HepG2 (cell line): ENCODE data around the gene PAX4. TPM values are rescaled to one million over a fixed set of nuclear protein-coding genes. Genes with fewer than 3 reads are reported as not detected.

Experiments
- ATAC-seq: fragments of 200-7000 bp; cut with Tn5 transposase; 3 replicates; pipeline ENCODE4 v1.9.1; 2020; ENCODE audit warnings: mild to moderate bottlenecking, moderate library complexity
- BruUV-seq: library from RNA; stranded (reverse); fragments of 400-500 nt; replicated peaks from 2 replicates; lab custom pipeline; 2021; lab: Mats Ljungman, UMichigan
- CTCF ChIA-PET: fragments of 300-600 bp; formaldehyde crosslinking; extraction: SDS; loops from one replicate; lab custom pipeline; 2021; ENCODE audit warnings: low total read pairs, inconsistent platforms, low intra/inter-chr PET ratio; lab: Yijun Ruan, JAX
- POLR2A ChIA-PET: fragments of 350-600 bp; sonication (Branson Sonifier 250); formaldehyde crosslinking; loops from one replicate; lab custom pipeline; 2020; ENCODE audit warnings: antibody characterized with exemption, inconsistent platforms; lab: Yijun Ruan, JAX
- DNase-seq: peaks from one replicate; pipeline ENCODE4 v3.0.0-alpha.2; 2015; ENCODE audit warnings: low spot score
- FAIRE-seq: peaks from 3 replicates; lab custom pipeline; 2011; peaks lifted over from hg19 to GRCh38; lab: Jason Lieb, UNC
- H2AFZ ChIP-seq: one replicate; pipeline ENCODE4 v1.6.1; 2011; ENCODE audit warnings: low read length, inconsistent platforms
- H3K27ac ChIP-seq: fragments of 300-600 bp; 3 replicates; pipeline ENCODE4 v1.8.0; 2011; ENCODE audit warnings: mixed run types, mild to moderate bottlenecking, mixed read lengths, low read length, inconsistent platforms; ENCODE audit not compliant: insufficient read depth; ENCODE audit errors: extremely low read length
- H3K27me3 ChIP-seq, 2 experiments: fragments of 200-600 bp in 1 of 2; 2 replicates in 1 of 2; 3 replicates in 1 of 2; pipeline versions ENCODE4 v1.6.0 to v1.8.0; 2011; ENCODE audit warnings: low read length in 2 of 2, mild to moderate bottlenecking in 2 of 2, moderate library complexity in 2 of 2, inconsistent platforms in 1 of 2; ENCODE audit not compliant: insufficient read depth in 2 of 2, control insufficient read depth in 1 of 2
- H3K36me3 ChIP-seq, 2 experiments: fragments of 200-600 bp in 1 of 2; replicated peaks in 1 of 2; 2 replicates in 1 of 2; 3 replicates in 1 of 2; pipeline versions ENCODE4 v1.5.1 to v1.8.0; 2011; ENCODE audit warnings: low read length in 2 of 2, inconsistent platforms in 1 of 2; ENCODE audit not compliant: insufficient read depth in 2 of 2, control insufficient read depth in 1 of 2
- H3K4me1 ChIP-seq: 2 replicates; pipeline ENCODE4 v1.5.1; 2012; ENCODE audit warnings: low read length, inconsistent platforms; ENCODE audit not compliant: insufficient read depth
- H3K4me2 ChIP-seq: 2 replicates; pipeline ENCODE4 v1.6.0; 2011; ENCODE audit warnings: low read depth, low read length, inconsistent platforms
- H3K4me3 ChIP-seq, 3 experiments: fragments of 200-600 bp in 1 of 3; sonication (generic), shearing (Covaris generic) in 1 of 3; replicated peaks in 1 of 3; 2 replicates each; pipeline ENCODE4 v1.5.1; 2011 to 2016; ENCODE audit warnings: low read length in 3 of 3, inconsistent platforms in 2 of 3, low read depth in 2 of 3, mild to moderate bottlenecking in 2 of 3, control low read depth in 1 of 3, mixed read lengths in 1 of 3; ENCODE audit not compliant: insufficient read depth in 1 of 3
- H3K79me2 ChIP-seq: one replicate; pipeline ENCODE4 v1.6.1; 2011; ENCODE audit warnings: low read length, inconsistent platforms; ENCODE audit not compliant: insufficient read depth
- H3K9ac ChIP-seq: 2 replicates; pipeline ENCODE4 v1.6.0; 2011; ENCODE audit warnings: mild to moderate bottlenecking, low read depth, low read length, inconsistent platforms; ENCODE audit not compliant: insufficient read depth
- H3K9me3 ChIP-seq: 2 replicates; pipeline ENCODE4 v1.5.1; 2012; ENCODE audit warnings: mild to moderate bottlenecking, low read length
- H4K20me1 ChIP-seq: 2 replicates; pipeline ENCODE4 v1.6.0; 2011; ENCODE audit warnings: inconsistent platforms, mild to moderate bottlenecking, low read length, moderate library complexity; ENCODE audit not compliant: insufficient read depth
- DMTF1 ChIP-seq: sonication (generic); formaldehyde crosslinking; IDR thresholded peaks from 2 replicates; pipeline ENCODE4 v1.4.0; 2020; ENCODE audit warnings: mild to moderate bottlenecking, missing genetic modification reagents
- HDAC2 ChIP-seq: sonication (generic); formaldehyde crosslinking; IDR thresholded peaks from 2 replicates; pipeline ENCODE4 v1.4.0; 2020; ENCODE audit warnings: missing genetic modification reagents
- HHEX ChIP-seq: IDR thresholded peaks from 2 replicates; pipeline ENCODE4 v1.6.1; 2016; ENCODE audit warnings: control low read depth
- STAT5B ChIP-seq: sonication (generic); formaldehyde crosslinking; IDR thresholded peaks from 2 replicates; pipeline ENCODE4 v1.4.0; 2020; ENCODE audit warnings: missing genetic modification reagents
- ZFP36L2 ChIP-seq: sonication (generic); formaldehyde crosslinking; IDR thresholded peaks from 2 replicates; pipeline ENCODE4 v1.4.0; 2020; ENCODE audit warnings: missing genetic modification reagents
- ZNF563 ChIP-seq: sonication (generic); formaldehyde crosslinking; IDR thresholded peaks from 2 replicates; pipeline ENCODE4 v1.8.0; 2022; ENCODE audit warnings: mild to moderate bottlenecking, moderate library complexity, missing genetic modification reagents
- ZNF746 ChIP-seq: sonication (generic); formaldehyde crosslinking; IDR thresholded peaks from 2 replicates; pipeline ENCODE4 v1.8.0; 2022; ENCODE audit warnings: mild to moderate bottlenecking, missing genetic modification reagents
- WGBS: methylation state at CpG from one replicate; pipeline ENCODE4 v1.1.6; 2017; ENCODE audit warnings: low lambda C conversion rate; 5-methylcytosine and 5-hydroxymethylcytosine counted together
- in situ Hi-C: cut with HindIII; loops from 2 replicates; pipeline ENCODE4 v1.10.0; 2017; ENCODE audit warnings: low pct_unique_long_range_greater_than_20kb; ENCODE audit not compliant: extremely low pct_ligation_motif_present
- intact Hi-C: fragments of 100-400 bp; cut with micrococcal nuclease; formaldehyde crosslinking; loops from one replicate; pipeline ENCODE4 v1.10.0; 2022; ENCODE audit not compliant: unreplicated experiment
- polyA plus RNA-seq, 8 experiments: library from polyadenylated mRNA; depleted of rRNA in 3 of 8; stranded (reverse) in 7 of 8; unstranded in 1 of 8; fragments of >200 nt; fragmentation: Illumina TruSeq in 4 of 8; extraction: Trizol in 4 of 8; gene quantifications; 2 replicates each; pipeline versions ENCODE4 v1.2.1 to v1.2.3, GENCODE V29; 2011 to 2016; ENCODE audit warnings: low read depth in 4 of 8, missing spikeins in 1 of 8, mixed read lengths in 1 of 8; ENCODE audit not compliant: insufficient read depth in 1 of 8
- total RNA-seq, 5 experiments: library from RNA; depleted of rRNA; stranded (reverse); fragments of >200 nt; fragmentation: Illumina TruSeq; extraction: Trizol; gene quantifications; 2 replicates each; pipeline ENCODE4 v1.2.3, GENCODE V29; 2016; ENCODE audit warnings: low read depth in 1 of 5
- TF ChIP-seq, protein P1 (sequence below): sonication (generic); formaldehyde crosslinking; IDR thresholded peaks from 2 replicates; pipeline ENCODE4 v1.4.0; 2020; ENCODE audit warnings: missing genetic modification reagents

Gene PAX4
- total and polyA plus RNA-seq, 2 of the 13 experiments (the other 11 are each of a cell fraction or from before 2014, with no cell fraction given), result not detected

GRCh38 chr7:127650847-127651555 lies 33.1 kb upstream of the PAX4 start (continued):
- TF ChIP-seq, protein P1, sequence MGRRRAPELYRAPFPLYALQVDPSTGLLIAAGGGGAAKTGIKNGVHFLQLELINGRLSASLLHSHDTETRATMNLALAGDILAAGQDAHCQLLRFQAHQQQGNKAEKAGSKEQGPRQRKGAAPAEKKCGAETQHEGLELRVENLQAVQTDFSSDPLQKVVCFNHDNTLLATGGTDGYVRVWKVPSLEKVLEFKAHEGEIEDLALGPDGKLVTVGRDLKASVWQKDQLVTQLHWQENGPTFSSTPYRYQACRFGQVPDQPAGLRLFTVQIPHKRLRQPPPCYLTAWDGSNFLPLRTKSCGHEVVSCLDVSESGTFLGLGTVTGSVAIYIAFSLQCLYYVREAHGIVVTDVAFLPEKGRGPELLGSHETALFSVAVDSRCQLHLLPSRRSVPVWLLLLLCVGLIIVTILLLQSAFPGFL (CRISPR knock-in tag), result no peak
- no peak for TF ChIP-seq DMTF1 (CRISPR knock-in tag)

- FAIRE-seq (no peak), ATAC-seq (no peak)
- intact Hi-C loops, result no loop called here
- TF ChIP-seq HDAC2 (CRISPR knock-in tag) (no peak), STAT5B (CRISPR knock-in tag) (no peak), ZNF563 (CRISPR knock-in tag) (no peak), ZFP36L2 (CRISPR knock-in tag) (no peak), ZNF746 (CRISPR knock-in tag) (no peak), HHEX (CRISPR knock-in tag) (no peak)
- TF ChIP-seq, all 625 proteins: peak for 0
- Histone ChIP-seq H3K27ac (no peak overlapping the region), H3K27me3 (no peaks in the 10 kb centered on the region; a peak in 1 of 5 replicates), H4K20me1 (peaks cover 9% of the 10 kb centered on the region), H3K9me3 (no peaks in the 10 kb centered on the region), H3K4me3 (no peak overlapping the region), H2AFZ (no peak overlapping the region), H3K36me3 (no peaks in the 10 kb centered on the region), H3K9ac (no peak overlapping the region), H3K79me2 (peaks cover 20% of the 10 kb centered on the region), H3K4me2 (no peak overlapping the region), H3K4me1 (peaks cover 36% of the 10 kb centered on the region)
- ChIA-PET CTCF (no interaction called here), POLR2A (no interaction called here)
- in situ Hi-C loops, result no loop called here
- WGBS, result 67% methylated on average over 2 of the region's 2 CpGs
- no TSS peak for BruUV-seq
- DNase-seq, result no peak
Measured at GRCh38 chr7:127648986-127649385, 31.0 kb upstream of the PAX4 start.
